NCI-H128 (cell line): Measurements from ENCODE around the gene ECHDC1.
"Not testable (repeated sequence)": the region's sequence is repeated elsewhere in the genome, so short reads cannot be mapped to it uniquely, and the experiment has no call there.

Experiments used
- DNase-seq: peaks from one replicate; lab custom pipeline; 2025; ENCODE audit not compliant: unreplicated experiment; lab: John Stamatoyannopoulos, UW

ECHDC1 gene

GRCh38 chr6:127342296-127342945 lies 988 bp downstream of the ECHDC1 start:
- DNase-seq = no peak

GRCh38 chr6:127341471-127342202 lies 1.8 kb downstream of the ECHDC1 start:
- DNase-seq = no peak

GRCh38 chr6:127340171-127340570 lies 3.2 kb downstream of the ECHDC1 start:
- no peak for DNase-seq

GRCh38 chr6:127338936-127339335 lies 4.5 kb downstream of the ECHDC1 start:
- no peak for DNase-seq

- DNase-seq = no peak
These were observed 10.9 kb downstream of the ECHDC1 start for GRCh38 chr6:127332383-127332961.

GRCh38 chr6:127331256-127331655 lies 12.2 kb downstream of the ECHDC1 start:
- not testable (repeated sequence) for DNase-seq

- DNase-seq = no peak
These were observed 15.3 kb downstream of the ECHDC1 start for GRCh38 chr6:127328043-127328609.

- no peak for DNase-seq
These were observed 23.7 kb downstream of the ECHDC1 start for GRCh38 chr6:127319686-127320085.

GRCh38 chr6:127317388-127318128 lies 25.9 kb downstream of the ECHDC1 start:
- no peak for DNase-seq

GRCh38 chr6:127305741-127306140 lies 37.7 kb downstream of the ECHDC1 start:
- DNase-seq = no peak

- DNase-seq = no peak
These were observed 39.5 kb downstream of the ECHDC1 start for GRCh38 chr6:127303917-127304316.

- no peak for DNase-seq
These were observed 40.4 kb downstream of the ECHDC1 start for GRCh38 chr6:127302728-127303660.

GRCh38 chr6:127301199-127301700 lies 42.2 kb downstream of the ECHDC1 start:
- no peak for DNase-seq

- DNase-seq = no peak
These were observed 43.0 kb downstream of the ECHDC1 start for GRCh38 chr6:127300411-127300810.

- DNase-seq = no peak
These were observed 43.7 kb downstream of the ECHDC1 start for GRCh38 chr6:127299522-127300240.

- no peak for DNase-seq
These were observed 44.9 kb downstream of the ECHDC1 start for GRCh38 chr6:127298475-127298874.

- DNase-seq = no peak
These were observed 45.8 kb downstream of the ECHDC1 start for GRCh38 chr6:127297502-127298070.

- no peak for DNase-seq
These were observed 51.9 kb downstream of the ECHDC1 start for GRCh38 chr6:127291495-127291894.
